ENCODE measurements around the gene VRK3.

The VRK3 gene

GRCh38 chr19:49929611-49930482 is 95.3 kb downstream of the VRK3 start:
- DNase-seq = peak; percentile 97

GRCh38 chr19:49929121-49929610 is 96.0 kb downstream of the VRK3 start, which contains the start of the genes ATF5 and NUP62:
Gene ATF5, plus strand, starts transcription at chr19:49929205. Its CDS starts 1,646 bp downstream, at chr19:49930851.
Gene NUP62, minus strand, starts transcription at chr19:49929504. Its CDS starts 19,697 bp downstream, at chr19:49909807.
- peak; percentile 90 to 96 (median 93) for DNase-seq

- no peak for DNase-seq
These were observed 97.5 kb downstream of the VRK3 start for GRCh38 chr19:49927526-49928264.

- DNase-seq = no peak
These were observed 98.7 kb downstream of the VRK3 start for GRCh38 chr19:49926515-49926914.

All from suppressor macrophage treated with lipopolysaccharide for 1 hour (primary cell).